Measurements from ENCODE around the gene DNAAF2.
"Not testable (repeated sequence)": the region's sequence is repeated elsewhere in the genome, so short reads cannot be mapped to it uniquely, and the experiment has no call there.

DNAAF2 gene

GRCh38 chr14:49621114-49621881, 13.7 kb downstream of the DNAAF2 start:
- DNase-seq = peak; percentile 67

- peak; percentile 99 for DNase-seq
Observed at GRCh38 chr14:49620182-49621113, 14.6 kb downstream of the DNAAF2 start, which contains the start of the genes MGAT2 and RPL36AL. Gene MGAT2 (plus strand): TSS chr14:49620799. CDS start chr14:49621269, 470 bp downstream. Gene RPL36AL (minus strand): TSS chr14:49620626. CDS start chr14:49619104, 1,522 bp downstream.

GRCh38 chr14:49619730-49620129, 15.3 kb downstream of the DNAAF2 start:
- DNase-seq = no peak

GRCh38 chr14:49619273-49619672, 15.8 kb downstream of the DNAAF2 start:
- DNase-seq = not testable (repeated sequence)

GRCh38 chr14:49617852-49618519, 17.1 kb downstream of the DNAAF2 start:
- no peak for DNase-seq

- no peak for DNase-seq
Observed at GRCh38 chr14:49615776-49616175, 19.3 kb downstream of the DNAAF2 start.

- no peak for DNase-seq
Observed at GRCh38 chr14:49614196-49614595, 20.8 kb downstream of the DNAAF2 start.

GRCh38 chr14:49612671-49613070, 22.4 kb downstream of the DNAAF2 start:
- DNase-seq = no peak

GRCh38 chr14:49612251-49612650, 22.8 kb downstream of the DNAAF2 start:
- DNase-seq = no peak

- no peak for DNase-seq
Observed at GRCh38 chr14:49607583-49607982, 27.5 kb downstream of the DNAAF2 start.

- DNase-seq = peak; percentile 87
Observed at GRCh38 chr14:49598485-49599300, 36.4 kb downstream of the DNAAF2 start, which contains the start of gene LRR1. Gene LRR1 (plus strand): TSS chr14:49598940. CDS start chr14:49599021, 81 bp downstream.

- no peak for DNase-seq
Observed at GRCh38 chr14:49598189-49598484, 36.9 kb downstream of the DNAAF2 start.

GRCh38 chr14:49594347-49595091, 40.5 kb downstream of the DNAAF2 start:
- DNase-seq = no peak

GRCh38 chr14:49593016-49593415, 42.0 kb downstream of the DNAAF2 start:
- DNase-seq = no peak

GRCh38 chr14:49589387-49589786, 45.7 kb downstream of the DNAAF2 start:
- no peak for DNase-seq

- peak; percentile 78 for DNase-seq
Observed at GRCh38 chr14:49586673-49587460, 48.2 kb downstream of the DNAAF2 start.

- DNase-seq = peak; percentile 99
Observed at GRCh38 chr14:49585803-49586672, 49.0 kb downstream of the DNAAF2 start, which contains the start of gene RPS29. Gene RPS29 (minus strand): TSS chr14:49586380. CDS start chr14:49586346, 34 bp downstream.

- peak; percentile 58 for DNase-seq
Observed at GRCh38 chr14:49584981-49585640, 49.9 kb downstream of the DNAAF2 start.

GRCh38 chr14:49584058-49584457, 51.0 kb downstream of the DNAAF2 start:
- DNase-seq = no peak

Measured in activated CD4-positive, alpha-beta T cell treated with anti-CD3 and anti-CD28 coated beads, Interleukin-2, amount 50 U/mL, for 16 hours (primary cell).